Measurements from ENCODE around the gene TENT5C. TPM values are rescaled to one million over a fixed set of nuclear protein-coding genes. Genes with fewer than 3 reads are reported as not detected.

TENT5C gene
- total RNA-seq, 3 donors from 2014 or later = 4.0 to 10.2 (median 10.2) TPM

GRCh38 chr1:117600966-117601365, 4.9 kb upstream of the TENT5C start:
- no peak for TF ChIP-seq POLR2AphosphoS5 (IDR thresholded peaks at IDR 0.05)
- TF ChIP-seq CTCF (IDR thresholded peaks at IDR 0.05) = no peak
- TF ChIP-seq POLR2A (IDR thresholded peaks at IDR 0.05) = no peak
- Histone ChIP-seq H3K4me1 (peaks cover 0 to 6% of the 10 kb centered on the region in 2 donors), H3K36me3 (no peaks in the 10 kb centered on the region), H3K27me3 (no peaks in the 10 kb centered on the region), H3K9me3 (no peaks in the 10 kb centered on the region), H3K27ac (no peak overlapping the region), H3K4me3 (no peak overlapping the region)
- no peak for DNase-seq (ENCODE audit: low spot score in 2 of 2)
- intact Hi-C loops (cut with DNase I; ENCODE audit: low total_unique reads) = no loop called here

- Histone ChIP-seq H3K4me3 (no peak overlapping the region), H3K27ac (no peak overlapping the region), H3K4me1 (peaks cover 0 to 6% of the 10 kb centered on the region in 2 donors), H3K9me3 (no peaks in the 10 kb centered on the region), H3K27me3 (no peaks in the 10 kb centered on the region), H3K36me3 (no peaks in the 10 kb centered on the region)
- intact Hi-C loops (cut with DNase I; ENCODE audit: low total_unique reads) = no loop called here
- no peak for DNase-seq (ENCODE audit: low spot score in 2 of 2)
- no peak for TF ChIP-seq CTCF (IDR thresholded peaks at IDR 0.05)
- TF ChIP-seq POLR2AphosphoS5 (IDR thresholded peaks at IDR 0.05) = no peak
- no peak for TF ChIP-seq POLR2A (IDR thresholded peaks at IDR 0.05)
Measured at GRCh38 chr1:117602862-117603261, 3.0 kb upstream of the TENT5C start.

- no peak for DNase-seq (ENCODE audit: low spot score in 2 of 2)
- H3K27me3 ChIP-seq = no peaks in the 10 kb centered on the region
- H3K36me3 ChIP-seq = no peaks in the 10 kb centered on the region
- peaks cover 0 to 6% of the 10 kb centered on the region in 2 donors for H3K4me1 ChIP-seq
- intact Hi-C loops (cut with DNase I; ENCODE audit: low total_unique reads) = no loop called here
- TF ChIP-seq POLR2A (IDR thresholded peaks at IDR 0.05) (peak; percentile 34), POLR2AphosphoS5 (IDR thresholded peaks at IDR 0.05) (no peak)
- H3K4me3 ChIP-seq = peak overlapping the region; percentile 77 to 93 (median 87)
- H3K9me3 ChIP-seq = no peaks in the 10 kb centered on the region
- peak overlapping the region; percentile 96 to 97 for H3K27ac ChIP-seq
Measured at GRCh38 chr1:117605164-117605773, 579 bp upstream of the TENT5C start.

- intact Hi-C loops (cut with DNase I; ENCODE audit: low total_unique reads) = no loop called here
- no peak for TF ChIP-seq CTCF (IDR thresholded peaks at IDR 0.05)
- no peak for TF ChIP-seq POLR2A (IDR thresholded peaks at IDR 0.05)
- TF ChIP-seq POLR2AphosphoS5 (IDR thresholded peaks at IDR 0.05) = peak in 2 of 3 donors; percentile 9 to 36
- H3K4me3 ChIP-seq = peak overlapping the region; percentile 77 to 93 (median 87)
- peak; percentile 30 to 60 for DNase-seq (ENCODE audit: low spot score in 2 of 2)
- H3K4me1 ChIP-seq = peaks cover 0 to 6% of the 10 kb centered on the region in 2 donors
- no peaks in the 10 kb centered on the region for H3K36me3 ChIP-seq
- no peaks in the 10 kb centered on the region for H3K9me3 ChIP-seq
- H3K27ac ChIP-seq = peak overlapping the region; percentile 96 to 97
- H3K27me3 ChIP-seq = no peaks in the 10 kb centered on the region
Measured at GRCh38 chr1:117606649-117607430, 992 bp downstream of the TENT5C start.

- intact Hi-C loops (cut with DNase I; ENCODE audit: low total_unique reads) = no loop called here
- TF ChIP-seq POLR2A (IDR thresholded peaks at IDR 0.05) (no peak), POLR2AphosphoS5 (IDR thresholded peaks at IDR 0.05) (no peak), CTCF (IDR thresholded peaks at IDR 0.05) (no peak)
- peak overlapping the region; percentile 96 to 97 for H3K27ac ChIP-seq
Measured at GRCh38 chr1:117607471-117607870, 1.6 kb downstream of the TENT5C start.

More at GRCh38 chr1:117607471-117607870, 1.6 kb downstream of the TENT5C start:
- DNase-seq (ENCODE audit: low spot score in 2 of 2) = peak in 1 of 2 donors; percentile 42
- peak overlapping the region; percentile 77 to 93 (median 87) for H3K4me3 ChIP-seq
- H3K36me3 ChIP-seq = no peaks in the 10 kb centered on the region
- H3K9me3 ChIP-seq = no peaks in the 10 kb centered on the region
- peaks cover 0 to 6% of the 10 kb centered on the region in 2 donors for H3K4me1 ChIP-seq
- no peaks in the 10 kb centered on the region for H3K27me3 ChIP-seq

Measured in breast epithelium (tissue), 4 donors.